HG03565 (cell line): ENCODE data around the gene TBC1D22B.
"Not testable (repeated sequence)": the region's sequence is repeated elsewhere in the genome, so short reads cannot be mapped to it uniquely, and the experiment has no call there.

ENCODE experiments used
- ATAC-seq: cut with Tn5 transposase; IDR thresholded peaks from one replicate; pipeline ENCODE4 v1.9.1; 2021; ENCODE audit warnings: mild to moderate bottlenecking, moderate library complexity; ENCODE audit not compliant: unreplicated experiment

Gene TBC1D22B

GRCh38 chr6:37321101-37321500 is 63.5 kb downstream of the TBC1D22B start:
- no peak for ATAC-seq

GRCh38 chr6:37321516-37322415 is 64.2 kb downstream of the TBC1D22B start:
- ATAC-seq = no peak

DNA sequence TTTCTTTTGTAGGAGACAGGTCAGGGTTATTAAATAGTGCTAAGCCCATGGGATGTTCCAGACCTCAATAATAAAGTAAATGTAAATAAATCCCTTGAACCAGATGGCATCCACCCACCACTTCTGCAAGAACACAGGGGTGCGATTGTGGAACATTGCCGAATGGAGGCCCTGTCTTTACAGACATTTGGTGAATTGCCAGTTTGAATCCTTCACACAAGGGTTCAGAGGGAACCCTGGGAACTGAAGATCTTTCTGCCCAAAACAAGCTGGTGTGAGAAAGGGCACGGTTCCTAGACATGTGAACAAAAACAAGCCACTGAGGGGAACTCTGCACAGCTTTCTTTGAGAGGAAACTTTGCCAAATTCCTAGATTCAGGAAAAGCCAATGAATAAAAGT is 66.0 kb downstream of the TBC1D22B start:
- no peak for ATAC-seq

DNA sequence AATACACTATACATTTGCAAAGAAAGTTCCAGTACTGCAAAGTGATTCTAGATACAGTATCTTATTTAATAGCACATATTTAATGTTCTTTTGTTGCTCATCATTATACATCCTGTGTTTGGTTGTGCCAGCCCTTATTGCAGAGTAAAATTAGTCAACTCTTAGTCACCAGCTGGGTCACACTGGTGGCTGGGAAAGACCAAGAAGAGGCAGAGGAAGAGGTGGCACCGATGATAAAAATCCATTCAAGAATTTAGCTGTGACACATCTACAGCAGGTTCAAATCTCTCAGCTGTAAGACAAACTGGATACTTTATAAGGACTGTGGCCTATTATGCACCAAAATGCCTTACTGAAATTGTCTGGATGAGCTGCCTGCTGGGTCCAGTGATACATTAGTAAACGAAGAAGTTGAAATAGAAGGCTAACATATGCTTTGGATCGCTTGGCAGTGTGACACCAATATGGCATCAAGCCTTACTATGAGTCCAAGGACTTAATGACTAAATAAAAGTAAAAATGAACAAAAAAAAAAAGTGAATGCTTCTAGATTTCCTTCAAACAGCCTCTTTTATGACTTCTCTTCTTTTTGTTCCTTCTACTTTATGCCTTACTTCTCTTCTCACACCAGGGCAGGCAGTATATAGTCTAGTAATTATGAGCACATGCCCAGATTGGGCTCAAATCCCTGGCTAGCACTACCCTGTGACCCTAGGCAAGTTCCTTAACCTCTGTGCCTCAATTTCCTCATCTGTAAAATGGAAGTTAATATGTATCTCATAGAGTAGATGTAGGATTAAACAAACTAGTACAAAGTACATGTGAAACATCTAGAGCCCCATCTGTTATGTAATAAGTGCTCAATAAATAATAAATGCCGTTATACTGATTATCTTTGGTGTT is 66.8 kb downstream of the TBC1D22B start:
- ATAC-seq = no peak

GRCh38 chr6:37330345-37330744 is 72.8 kb downstream of the TBC1D22B start:
- ATAC-seq = not testable (repeated sequence)

DNA sequence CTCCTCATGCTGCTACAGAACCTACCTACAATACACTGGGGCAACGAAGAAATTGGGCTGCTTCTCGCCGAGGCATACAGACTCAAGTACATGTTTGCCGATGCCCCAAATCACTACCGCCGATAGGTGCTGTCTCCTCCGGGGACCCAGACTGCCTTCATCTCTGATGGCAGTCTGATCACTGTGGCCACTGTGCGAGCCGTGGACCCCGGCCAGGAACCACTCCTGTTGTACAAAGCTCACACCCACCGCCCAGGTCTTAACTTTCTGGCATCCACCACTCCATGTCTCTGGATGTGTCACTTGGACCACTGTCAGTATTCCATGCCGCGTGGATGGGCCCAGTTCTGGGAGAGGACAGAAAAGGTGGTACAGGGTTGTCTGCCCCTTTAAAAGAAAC is 73.5 kb downstream of the TBC1D22B start:
- ATAC-seq = no peak

GRCh38 chr6:37332894-37333293 is 75.3 kb downstream of the TBC1D22B start:
- no peak for ATAC-seq

DNA sequence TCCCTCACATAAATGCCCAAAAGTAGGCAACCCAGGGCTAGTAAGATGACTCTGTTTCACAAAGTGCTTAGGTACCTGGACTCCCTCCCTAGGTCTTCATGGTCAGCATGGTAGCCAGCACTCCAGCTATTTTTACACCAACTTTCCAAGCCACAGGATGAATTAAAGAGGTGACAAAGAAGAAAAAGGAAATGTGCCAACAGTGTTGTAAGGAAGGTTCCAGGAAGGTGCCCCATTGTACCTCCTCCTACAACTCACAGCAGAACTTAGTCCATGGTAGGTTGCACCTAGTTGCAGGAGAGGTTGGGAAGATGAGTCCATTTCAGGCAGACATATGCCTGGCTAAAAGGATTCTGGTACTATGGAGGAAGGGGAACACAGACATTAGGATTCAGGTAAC is 76.5 kb downstream of the TBC1D22B start:
- no peak for ATAC-seq

DNA sequence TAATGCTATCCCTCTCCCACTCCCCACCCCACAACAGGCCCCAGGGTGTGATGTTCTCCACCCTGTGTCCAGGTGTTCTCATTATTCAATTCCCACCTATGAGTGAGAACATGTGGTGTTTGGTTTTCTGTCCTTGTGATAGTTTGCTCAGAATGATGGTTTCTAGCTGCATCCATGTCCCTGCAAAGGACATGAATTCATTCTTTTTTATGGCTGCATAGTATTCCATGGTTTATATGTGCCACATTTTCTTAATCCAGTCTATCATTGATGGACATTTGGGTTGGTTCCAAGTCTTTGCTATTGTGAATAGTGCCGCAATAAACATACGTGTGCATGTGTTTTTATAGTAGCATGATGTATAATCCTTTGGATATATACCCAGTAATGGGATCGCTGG is 80.7 kb downstream of the TBC1D22B start:
- not testable (repeated sequence) for ATAC-seq

DNA sequence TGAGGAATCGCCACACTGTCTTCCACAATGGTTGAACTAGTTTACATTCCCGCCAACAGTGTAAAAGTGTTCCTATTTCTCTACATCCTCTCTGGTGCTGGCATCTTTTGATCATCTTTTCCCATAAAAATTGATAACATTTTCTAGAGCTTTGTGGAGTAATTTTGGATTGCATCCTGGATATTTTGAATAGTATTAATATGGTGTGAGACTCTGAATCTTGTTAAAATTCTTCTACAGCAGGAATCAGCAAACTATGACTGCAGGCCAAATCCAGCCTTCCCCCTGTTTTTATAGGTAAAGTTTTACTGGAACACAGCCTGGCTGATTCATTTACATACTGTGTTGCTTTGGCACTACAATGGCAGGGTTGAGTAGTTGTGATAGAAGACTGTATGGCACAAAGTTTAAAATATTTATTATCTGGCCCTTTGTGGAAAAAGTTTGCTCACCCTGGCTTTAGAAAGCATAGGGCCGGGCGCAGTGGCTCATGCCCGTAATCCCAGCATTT is 81.2 kb downstream of the TBC1D22B start:
- no peak for ATAC-seq

DNA sequence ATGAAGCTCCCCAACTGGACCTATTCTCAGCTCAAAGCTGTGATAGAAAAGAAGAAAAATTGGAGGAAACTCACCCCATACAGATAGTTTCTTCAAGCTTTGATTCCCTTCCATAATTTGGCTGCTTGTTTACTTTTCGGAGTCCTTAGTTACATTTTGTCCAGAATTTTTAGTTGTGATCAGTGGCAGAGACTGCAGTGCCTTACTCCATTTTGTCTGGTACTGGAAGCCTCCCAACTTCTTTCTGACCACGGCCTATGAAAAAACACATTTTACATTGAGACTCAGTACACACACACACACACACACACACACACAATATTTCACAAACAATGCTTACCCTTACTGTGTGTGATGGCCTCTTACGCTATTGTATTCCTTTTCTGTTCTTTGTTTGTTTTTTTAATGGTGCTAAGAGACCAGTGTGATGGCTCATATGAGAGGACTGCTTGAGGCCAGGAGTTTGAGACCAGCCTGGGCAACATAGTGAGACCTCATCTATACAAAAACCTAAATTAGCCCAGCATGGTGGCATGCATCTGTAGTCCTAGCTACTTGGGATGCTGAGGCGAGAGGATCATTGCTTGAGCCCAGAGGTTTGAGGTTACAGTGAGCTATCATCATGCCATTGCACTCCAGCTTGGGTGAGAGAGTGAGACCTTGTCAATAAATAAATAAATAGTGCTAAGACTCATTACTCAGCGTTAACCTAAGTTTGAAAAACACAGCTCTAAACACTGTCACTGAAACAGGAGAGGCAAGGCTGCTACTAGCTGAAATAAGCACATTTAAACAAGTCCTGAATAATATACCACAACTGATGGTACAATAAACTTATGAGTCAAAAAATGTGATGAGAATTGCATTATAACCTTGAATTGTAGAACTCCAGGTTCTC is 82.4 kb downstream of the TBC1D22B start:
- no peak for ATAC-seq

- no peak for ATAC-seq
Measured at GRCh38 chr6:37340639-37340943, 83.0 kb downstream of the TBC1D22B start.

GRCh38 chr6:37343248-37343647 is 85.7 kb downstream of the TBC1D22B start:
- ATAC-seq = no peak

DNA sequence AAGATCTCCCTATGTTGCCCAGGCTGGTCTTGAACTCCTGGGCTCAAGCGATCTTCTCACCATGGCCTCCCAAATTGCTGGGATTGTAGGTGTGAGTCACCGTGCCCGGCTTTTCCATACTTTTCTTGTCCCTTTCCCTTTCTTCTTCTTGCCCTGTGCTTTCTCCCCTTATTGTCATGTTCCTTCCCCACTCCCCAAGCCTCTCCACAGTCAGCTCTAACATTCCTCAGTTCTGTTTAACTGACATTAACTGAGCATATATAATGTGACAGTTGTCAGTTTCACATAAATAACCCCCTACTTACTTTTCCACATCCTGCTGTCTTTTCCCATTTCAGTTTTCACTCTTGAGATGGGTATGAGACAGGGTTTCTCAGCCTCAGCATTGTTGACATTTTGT is 86.7 kb downstream of the TBC1D22B start:
- no peak for ATAC-seq

GRCh38 chr6:37345804-37346203 is 88.2 kb downstream of the TBC1D22B start:
- ATAC-seq = not testable (repeated sequence)

DNA sequence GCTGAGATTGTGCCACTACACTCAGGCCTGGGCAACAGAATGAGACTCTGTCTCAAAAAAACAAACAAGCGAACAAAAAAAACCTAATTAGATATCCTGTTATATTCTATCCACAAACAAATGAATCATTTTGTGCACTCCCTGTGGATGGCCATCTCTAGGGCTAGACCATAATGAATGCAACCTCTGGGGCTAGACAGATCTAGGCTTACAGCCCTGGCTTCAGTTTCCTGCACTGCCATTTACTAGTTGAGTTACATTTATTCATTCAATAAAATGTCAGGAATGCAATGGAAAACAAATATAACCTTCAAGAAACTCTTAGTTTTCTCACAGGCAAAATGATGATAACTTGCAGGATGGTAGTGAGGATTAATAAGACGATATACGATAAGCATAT is 89.6 kb downstream of the TBC1D22B start:
- ATAC-seq = no peak

GRCh38 chr6:37347670-37348111 is 90.1 kb downstream of the TBC1D22B start:
- ATAC-seq = no peak

GRCh38 chr6:37351027-37351426 is 93.5 kb downstream of the TBC1D22B start:
- no peak for ATAC-seq

DNA sequence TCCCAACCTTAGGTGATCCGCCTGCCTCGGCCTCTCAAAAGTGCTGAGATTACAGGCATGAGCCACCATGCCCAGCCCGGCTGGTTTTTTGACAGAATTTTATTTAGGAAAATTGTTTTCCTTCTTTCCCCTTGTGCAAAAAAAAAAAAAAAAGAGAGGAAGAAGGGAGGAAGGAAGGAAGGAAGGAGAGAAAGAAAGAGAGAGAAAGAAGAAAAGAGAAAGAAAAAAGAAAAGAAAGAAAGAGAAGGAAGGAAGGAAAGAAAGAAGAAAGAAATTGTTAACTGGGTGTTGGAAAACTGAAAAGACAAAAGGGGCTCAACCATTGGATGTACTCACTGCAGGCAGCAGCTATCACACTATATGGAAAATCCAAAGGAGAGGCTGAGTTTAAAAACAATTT is 94.8 kb downstream of the TBC1D22B start:
- no peak for ATAC-seq

GRCh38 chr6:37353761-37354525 is 96.4 kb downstream of the TBC1D22B start, which contains the start of gene RNF8:
RNF8 (plus strand) TSS chr6:37353983; CDS start chr6:37354165, 182 bp downstream.
- peak; percentile 77 for ATAC-seq
